ENCODE measurements around the gene ALDH1A3.

DNA sequence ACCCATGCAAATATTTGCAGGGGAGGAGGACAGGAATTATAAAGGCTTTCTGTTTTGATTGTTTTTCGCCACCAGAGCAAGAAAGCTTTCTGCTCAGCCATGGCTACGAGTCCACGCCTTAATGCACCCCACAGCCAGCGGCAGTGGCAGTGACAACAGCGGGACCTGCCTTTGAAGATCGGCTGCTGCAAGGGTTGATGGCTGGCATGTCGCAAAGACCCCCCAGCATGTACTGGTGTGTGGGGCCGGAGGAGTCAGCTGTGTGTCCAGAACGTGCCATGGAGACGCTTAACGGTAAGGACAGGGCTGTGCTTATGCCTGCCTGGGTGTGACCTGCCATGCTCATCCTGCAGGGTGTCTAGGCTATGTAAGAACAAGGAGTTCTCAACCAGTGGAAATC is 44.8 kb downstream of the ALDH1A3 start:
- no peak for TF ChIP-seq POLR2A (IDR thresholded peaks at IDR 0.05)
- TF ChIP-seq, protein P1, sequence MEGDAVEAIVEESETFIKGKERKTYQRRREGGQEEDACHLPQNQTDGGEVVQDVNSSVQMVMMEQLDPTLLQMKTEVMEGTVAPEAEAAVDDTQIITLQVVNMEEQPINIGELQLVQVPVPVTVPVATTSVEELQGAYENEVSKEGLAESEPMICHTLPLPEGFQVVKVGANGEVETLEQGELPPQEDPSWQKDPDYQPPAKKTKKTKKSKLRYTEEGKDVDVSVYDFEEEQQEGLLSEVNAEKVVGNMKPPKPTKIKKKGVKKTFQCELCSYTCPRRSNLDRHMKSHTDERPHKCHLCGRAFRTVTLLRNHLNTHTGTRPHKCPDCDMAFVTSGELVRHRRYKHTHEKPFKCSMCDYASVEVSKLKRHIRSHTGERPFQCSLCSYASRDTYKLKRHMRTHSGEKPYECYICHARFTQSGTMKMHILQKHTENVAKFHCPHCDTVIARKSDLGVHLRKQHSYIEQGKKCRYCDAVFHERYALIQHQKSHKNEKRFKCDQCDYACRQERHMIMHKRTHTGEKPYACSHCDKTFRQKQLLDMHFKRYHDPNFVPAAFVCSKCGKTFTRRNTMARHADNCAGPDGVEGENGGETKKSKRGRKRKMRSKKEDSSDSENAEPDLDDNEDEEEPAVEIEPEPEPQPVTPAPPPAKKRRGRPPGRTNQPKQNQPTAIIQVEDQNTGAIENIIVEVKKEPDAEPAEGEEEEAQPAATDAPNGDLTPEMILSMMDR (IDR thresholded peaks at IDR 0.05): no peak
